PFSK-1 (cell line): ENCODE results near the gene ZNF584.

Experiments
- FOXP2 ChIP-seq: optimal IDR thresholded peaks from 2 replicates; pipeline ENCODE3; 2011; ENCODE audit warnings: borderline replicate concordance, control low read depth, inconsistent platforms; ENCODE audit not compliant: insufficient read depth; ENCODE audit errors: extremely low read length, extremely low read depth
- POLR2AphosphoS5 ChIP-seq: IDR thresholded peaks from 2 replicates; pipeline ENCODE4 v1.6.1; 2012; ENCODE audit warnings: low read depth, mild to moderate bottlenecking, control low read depth, low read length, moderate library complexity
- REST ChIP-seq, 2 experiments: IDR thresholded peaks; 2 replicates each; pipeline versions ENCODE4 v1.6.1 to v1.8.0; 2011 to 2012; ENCODE audit warnings: low read depth in 2 of 2, low read length in 2 of 2, control low read depth in 1 of 2, inconsistent platforms in 1 of 2, mild to moderate bottlenecking in 1 of 2, moderate library complexity in 1 of 2; ENCODE audit not compliant: insufficient read depth in 1 of 2
- SIN3A ChIP-seq: IDR thresholded peaks from 2 replicates; pipeline ENCODE4 v1.6.1; 2012; ENCODE audit warnings: mild to moderate bottlenecking, low read length, moderate library complexity, borderline replicate concordance; ENCODE audit not compliant: insufficient read depth
- TAF1 ChIP-seq: IDR thresholded peaks from 2 replicates; pipeline ENCODE4 v1.6.1; 2012; ENCODE audit warnings: low read length, control low read depth, borderline replicate concordance; ENCODE audit not compliant: insufficient read depth

The ZNF584 gene

GRCh38 chr19:58406818-58407657, 1.4 kb upstream of the ZNF584 start:
- no peak for TF ChIP-seq FOXP2
- TF ChIP-seq SIN3A = no peak
- no peak for TF ChIP-seq TAF1
- no peak for TF ChIP-seq POLR2AphosphoS5
- no peak for TF ChIP-seq REST (IDR thresholded peaks at IDR 0.05; ENCODE audit: insufficient read depth in 1 of 2, low read depth in 2 of 2, low read length in 2 of 2)

GRCh38 chr19:58407658-58408151, 744 bp upstream of the ZNF584 start:
- TF ChIP-seq FOXP2 = no peak
- TF ChIP-seq SIN3A = no peak
- no peak for TF ChIP-seq REST (IDR thresholded peaks at IDR 0.05; ENCODE audit: insufficient read depth in 1 of 2, low read depth in 2 of 2, low read length in 2 of 2)

GRCh38 chr19:58409010-58409790, 751 bp downstream of the ZNF584 start:
- no peak for TF ChIP-seq POLR2AphosphoS5
- no peak for TF ChIP-seq FOXP2
- no peak for TF ChIP-seq SIN3A
- no peak for TF ChIP-seq REST (IDR thresholded peaks at IDR 0.05; ENCODE audit: insufficient read depth in 1 of 2, low read depth in 2 of 2, low read length in 2 of 2)
- TF ChIP-seq TAF1 = no peak

- TF ChIP-seq TAF1 (no peak), FOXP2 (no peak), POLR2AphosphoS5 (no peak), SIN3A (no peak)
Measured at GRCh38 chr19:58416604-58417003, 8.2 kb downstream of the ZNF584 start.

GRCh38 chr19:58417071-58417470, 8.6 kb downstream of the ZNF584 start:
- TF ChIP-seq POLR2AphosphoS5 (no peak), TAF1 (no peak), FOXP2 (no peak), REST (IDR thresholded peaks at IDR 0.05; ENCODE audit: insufficient read depth in 1 of 2, low read depth in 2 of 2, low read length in 2 of 2) (no peak), SIN3A (no peak)
